ENCODE results near the gene RGS9.
"Not testable (repeated sequence)": the region's sequence is repeated elsewhere in the genome, so short reads cannot be mapped to it uniquely, and the experiment has no call there.

RGS9 gene

GRCh38 chr17:65205655-65206054, 68.5 kb downstream of the RGS9 start:
- Histone ChIP-seq H3K4me1 (no peaks in the 10 kb centered on the region), H3K9ac (no peak overlapping the region), H3K27ac (no peak overlapping the region), H2AFZ (no peak overlapping the region), H3K27me3 (ENCODE audit: control insufficient read depth, insufficient read depth, low read length) (no peaks in the 10 kb centered on the region), H3K4me3 (ENCODE audit: low read depth, low read length) (no peak overlapping the region), H3K9me3 (ENCODE audit: control insufficient read depth, low read length) (no peaks in the 10 kb centered on the region), H3K36me3 (ENCODE audit: control insufficient read depth, insufficient read depth, low read length) (no peaks in the 10 kb centered on the region), H3K79me2 (no peaks in the 10 kb centered on the region), H3K4me2 (ENCODE audit: low read length) (no peak overlapping the region)
- TF ChIP-seq CTCF (IDR thresholded peaks at IDR 0.05): no peak

- H3K4me3 ChIP-seq (ENCODE audit: low read depth, low read length); H3K9ac ChIP-seq; H3K79me2 ChIP-seq; H3K4me1 ChIP-seq; H3K27ac ChIP-seq; H2AFZ ChIP-seq; H3K36me3 ChIP-seq (ENCODE audit: control insufficient read depth, insufficient read depth, low read length); H3K27me3 ChIP-seq (ENCODE audit: control insufficient read depth, insufficient read depth, low read length); H3K9me3 ChIP-seq (ENCODE audit: control insufficient read depth, low read length); H3K4me2 ChIP-seq (ENCODE audit: low read length): not testable (repeated sequence)
Measured at GRCh38 chr17:65207448-65207847, 70.3 kb downstream of the RGS9 start.

- no peak overlapping the region for H3K4me3 ChIP-seq (ENCODE audit: low read depth, low read length)
- TF ChIP-seq CTCF (IDR thresholded peaks at IDR 0.05): no peak
- H3K36me3 ChIP-seq (ENCODE audit: control insufficient read depth, insufficient read depth, low read length): no peaks in the 10 kb centered on the region
Measured at GRCh38 chr17:65208717-65209116, 71.5 kb downstream of the RGS9 start.

GRCh38 chr17:65218261-65218660, 81.1 kb downstream of the RGS9 start:
- H2AFZ ChIP-seq: no peak overlapping the region
- H3K27me3 ChIP-seq (ENCODE audit: control insufficient read depth, insufficient read depth, low read length): no peaks in the 10 kb centered on the region
- H3K4me2 ChIP-seq (ENCODE audit: low read length): no peak overlapping the region
- H3K27ac ChIP-seq: no peak overlapping the region
- H3K9me3 ChIP-seq (ENCODE audit: control insufficient read depth, low read length): no peaks in the 10 kb centered on the region
- TF ChIP-seq CTCF (IDR thresholded peaks at IDR 0.05): no peak
- no peaks in the 10 kb centered on the region for H3K4me1 ChIP-seq
- no peak overlapping the region for H3K4me3 ChIP-seq (ENCODE audit: low read depth, low read length)
- H3K36me3 ChIP-seq (ENCODE audit: control insufficient read depth, insufficient read depth, low read length): no peaks in the 10 kb centered on the region
- H3K79me2 ChIP-seq: no peaks in the 10 kb centered on the region
- no peak overlapping the region for H3K9ac ChIP-seq

More at GRCh38 chr17:65208717-65209116, 71.5 kb downstream of the RGS9 start:
- Histone ChIP-seq H3K79me2 (no peaks in the 10 kb centered on the region), H3K4me1 (no peaks in the 10 kb centered on the region), H2AFZ (no peak overlapping the region), H3K9me3 (ENCODE audit: control insufficient read depth, low read length) (no peaks in the 10 kb centered on the region), H3K27ac (no peak overlapping the region), H3K27me3 (ENCODE audit: control insufficient read depth, insufficient read depth, low read length) (no peaks in the 10 kb centered on the region), H3K9ac (no peak overlapping the region), H3K4me2 (ENCODE audit: low read length) (no peak overlapping the region)

GRCh38 chr17:65219124-65219523, 82.0 kb downstream of the RGS9 start:
- H3K27ac ChIP-seq: no peak overlapping the region
- H3K9me3 ChIP-seq (ENCODE audit: control insufficient read depth, low read length): no peaks in the 10 kb centered on the region
- no peak overlapping the region for H2AFZ ChIP-seq
- no peaks in the 10 kb centered on the region for H3K36me3 ChIP-seq (ENCODE audit: control insufficient read depth, insufficient read depth, low read length)
- no peak overlapping the region for H3K4me3 ChIP-seq (ENCODE audit: low read depth, low read length)
- no peak overlapping the region for H3K4me2 ChIP-seq (ENCODE audit: low read length)
- no peak for TF ChIP-seq CTCF (IDR thresholded peaks at IDR 0.05)
- H3K4me1 ChIP-seq: no peaks in the 10 kb centered on the region
- H3K9ac ChIP-seq: no peak overlapping the region
- no peaks in the 10 kb centered on the region for H3K27me3 ChIP-seq (ENCODE audit: control insufficient read depth, insufficient read depth, low read length)
- H3K79me2 ChIP-seq: no peaks in the 10 kb centered on the region

Data from parathyroid adenoma (tissue), 2 donors.